ENCODE data around the gene HACL1.
"Not testable (repeated sequence)": the region's sequence is repeated elsewhere in the genome, so short reads cannot be mapped to it uniquely, and the experiment has no call there.

The HACL1 gene

DNA sequence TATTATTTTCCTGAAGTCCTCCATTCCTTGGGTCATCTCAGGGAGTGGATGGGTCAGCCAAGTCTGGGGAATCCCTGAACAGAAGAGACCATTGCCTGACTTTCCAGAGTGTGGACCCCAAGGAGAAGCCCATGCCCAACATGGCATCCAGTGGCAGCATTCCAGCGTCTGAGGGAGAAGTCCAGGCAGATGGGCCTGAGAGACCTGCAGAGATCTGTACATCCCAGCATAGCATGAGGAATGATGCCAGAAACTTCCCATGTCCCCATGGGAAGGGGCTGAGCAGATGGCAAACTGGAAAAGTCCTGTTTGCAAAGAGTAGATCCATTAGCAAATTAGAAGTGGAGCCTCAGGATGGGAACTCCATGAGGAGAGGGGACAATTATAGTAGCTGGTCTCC is 62.3 kb downstream of the HACL1 start:
- no peak overlapping the region for H3K27ac Mint-ChIP-seq
- H3K4me3 Mint-ChIP-seq, result no peak overlapping the region

DNA sequence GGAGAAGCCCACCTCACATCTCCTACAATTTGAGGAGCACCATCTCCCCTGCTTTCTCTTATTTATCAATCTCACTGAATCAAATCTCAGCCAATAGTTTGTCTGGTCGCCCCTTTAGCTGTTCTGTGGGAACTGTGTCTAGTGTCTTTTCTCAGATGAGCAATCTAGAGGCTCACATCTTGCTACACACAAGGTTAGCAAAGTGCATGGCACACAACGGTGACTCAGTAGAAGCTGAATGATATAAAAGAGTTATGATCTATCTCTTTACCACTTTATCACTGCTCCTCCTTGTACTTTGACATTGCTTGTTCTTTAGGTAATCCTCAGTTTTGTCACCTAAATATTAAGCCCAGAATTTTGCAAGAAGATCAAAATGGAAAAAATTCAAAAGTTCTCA is 63.0 kb downstream of the HACL1 start:
- H3K4me1 Mint-ChIP-seq (ENCODE audit: low read depth), result peaks cover 12% of the 10 kb centered on the region
- H3K4me3 Mint-ChIP-seq, result no peak overlapping the region
- no peaks in the 10 kb centered on the region for H3K36me3 Mint-ChIP-seq (ENCODE audit: low read depth)
- no peak overlapping the region for H3K27ac Mint-ChIP-seq
- no peaks in the 10 kb centered on the region for H3K27me3 Mint-ChIP-seq
- no peaks in the 10 kb centered on the region for H3K9me3 Mint-ChIP-seq
- intact Hi-C loops (cut with micrococcal nuclease), result no loop called here

More for the DNA sequence above, 62.3 kb downstream of the HACL1 start:
- Mint-ChIP-seq H3K36me3 (ENCODE audit: low read depth) (no peaks in the 10 kb centered on the region), H3K4me1 (ENCODE audit: low read depth) (peaks cover 12% of the 10 kb centered on the region), H3K27me3 (no peaks in the 10 kb centered on the region), H3K9me3 (no peaks in the 10 kb centered on the region)
- intact Hi-C loops (cut with micrococcal nuclease), result no loop called here

DNA sequence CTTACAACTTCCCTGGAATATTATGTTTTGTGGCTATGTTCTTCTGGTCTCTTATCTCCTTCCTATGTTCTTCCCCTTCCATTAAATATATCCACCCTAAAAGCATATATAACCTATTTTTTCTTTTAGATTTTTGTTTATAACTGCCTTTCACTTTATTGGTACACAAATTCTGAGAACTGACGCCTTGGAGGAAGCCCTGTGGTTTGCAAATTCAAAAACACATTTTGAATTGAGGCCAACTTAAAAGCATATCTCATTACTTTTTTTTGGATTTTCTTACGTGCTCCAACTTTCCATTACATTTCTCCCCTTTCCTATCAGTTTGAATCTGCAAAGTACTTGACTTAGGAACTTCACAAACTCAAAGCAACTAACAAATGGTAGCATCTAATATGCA is 64.5 kb downstream of the HACL1 start:
- Mint-ChIP-seq H3K27ac (no peak overlapping the region), H3K4me1 (ENCODE audit: low read depth) (peaks cover 12% of the 10 kb centered on the region), H3K36me3 (ENCODE audit: low read depth) (no peaks in the 10 kb centered on the region), H3K9me3 (no peaks in the 10 kb centered on the region), H3K4me3 (no peak overlapping the region), H3K27me3 (no peaks in the 10 kb centered on the region)
- intact Hi-C loops (cut with micrococcal nuclease), result no loop called here

DNA sequence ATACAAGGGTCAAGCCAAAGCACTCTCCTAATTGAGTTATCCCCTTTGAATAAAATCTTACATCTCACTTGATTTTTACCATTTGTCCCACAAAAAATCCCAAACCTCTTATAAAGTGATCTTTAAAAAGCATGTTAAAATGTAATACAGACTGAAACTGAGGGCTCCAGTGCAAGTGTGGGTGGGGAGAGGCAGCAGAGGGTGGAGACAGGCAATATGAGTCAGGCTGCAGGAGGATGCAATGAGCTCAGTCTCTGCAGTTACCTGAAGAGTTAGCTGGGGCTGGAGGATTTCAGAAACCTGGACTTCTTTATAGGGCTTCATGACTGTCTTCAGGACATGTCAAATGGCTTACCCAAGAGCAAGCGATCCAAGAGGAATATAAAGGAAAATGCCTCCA is 65.6 kb downstream of the HACL1 start:
- Mint-ChIP-seq H3K4me3 (no peak overlapping the region), H3K9me3 (no peaks in the 10 kb centered on the region), H3K4me1 (ENCODE audit: low read depth) (peaks cover 4% of the 10 kb centered on the region), H3K27ac (no peak overlapping the region), H3K27me3 (no peaks in the 10 kb centered on the region), H3K36me3 (ENCODE audit: low read depth) (no peaks in the 10 kb centered on the region)
- intact Hi-C loops (cut with micrococcal nuclease), result no loop called here

DNA sequence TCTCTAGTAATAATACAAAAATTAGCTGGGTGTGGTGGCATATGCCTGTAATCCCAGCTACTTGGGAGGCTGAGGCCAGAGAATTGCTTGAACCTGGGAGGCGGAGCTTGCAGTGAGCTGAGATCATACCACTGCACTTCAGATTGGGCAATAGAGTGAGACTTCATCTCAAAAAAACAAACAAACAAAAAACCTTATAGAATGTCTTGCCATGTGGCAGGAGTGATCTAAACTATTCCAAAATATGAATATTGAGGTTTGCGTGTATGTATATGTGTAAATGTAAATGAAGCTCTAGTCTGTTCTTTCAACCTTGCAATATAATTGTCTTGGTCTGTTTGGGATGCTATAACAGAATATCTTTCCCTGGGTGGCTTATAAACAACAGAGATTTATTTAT is 68.8 kb downstream of the HACL1 start:
- intact Hi-C loops (cut with micrococcal nuclease); H3K4me3 Mint-ChIP-seq; H3K9me3 Mint-ChIP-seq; H3K27me3 Mint-ChIP-seq; H3K27ac Mint-ChIP-seq; H3K36me3 Mint-ChIP-seq (ENCODE audit: low read depth): not testable (repeated sequence)
- peaks cover 11% of the 10 kb centered on the region for H3K4me1 Mint-ChIP-seq (ENCODE audit: low read depth)

DNA sequence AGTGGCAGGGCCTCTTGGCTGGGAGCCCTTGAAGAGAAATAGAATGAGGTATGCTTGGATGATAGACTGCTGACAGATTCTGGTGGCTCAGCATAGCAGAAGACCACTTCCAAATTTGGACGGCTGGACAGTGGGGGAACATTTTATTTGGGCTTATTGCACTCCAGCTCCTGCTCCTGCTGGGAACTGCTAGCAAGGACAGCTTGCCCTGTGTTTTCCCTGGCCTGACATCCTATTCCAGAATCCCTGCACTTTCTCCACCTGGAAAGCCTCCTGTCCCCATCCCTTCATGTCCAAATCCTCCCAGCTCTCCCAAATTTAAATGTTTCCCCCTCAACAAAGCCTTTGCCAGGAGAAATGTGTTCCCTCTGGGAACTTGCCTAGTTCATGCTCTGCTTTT is 70.0 kb downstream of the HACL1 start:
- peaks cover 6% of the 10 kb centered on the region for H3K4me1 Mint-ChIP-seq (ENCODE audit: low read depth)
- intact Hi-C loops (cut with micrococcal nuclease), result no loop called here

DNA sequence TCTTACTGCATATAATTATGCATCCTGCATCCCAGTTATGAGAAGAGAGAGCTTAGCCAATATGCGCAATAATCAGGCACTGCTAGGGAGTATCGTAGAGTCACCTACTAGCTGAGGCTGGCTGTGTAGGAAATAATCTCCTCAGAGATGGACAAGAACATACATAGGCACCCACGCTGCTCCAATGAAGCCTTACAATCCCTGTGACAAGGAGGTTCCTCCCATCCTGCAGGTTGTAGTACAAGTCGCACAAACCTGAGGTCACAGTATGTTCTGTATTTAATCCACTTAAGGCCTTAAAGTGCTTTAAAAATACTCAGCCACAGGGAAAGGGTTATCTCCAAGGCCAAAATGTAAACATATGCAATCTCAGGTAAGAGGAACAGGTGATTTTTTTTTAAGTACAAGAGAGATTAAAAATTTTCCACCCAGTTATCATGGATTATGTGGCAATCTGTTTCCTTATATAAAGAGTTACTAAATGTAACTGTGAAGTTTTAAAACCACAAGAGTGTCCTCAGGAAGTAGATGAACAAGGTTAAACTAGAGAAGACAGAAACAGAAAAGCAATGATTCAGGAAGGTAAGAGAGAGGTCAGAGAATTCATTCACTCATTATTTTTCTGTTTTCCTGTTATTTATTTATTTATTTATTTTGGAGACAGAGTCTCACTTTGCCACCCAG is 72.4 kb downstream of the HACL1 start:
- Mint-ChIP-seq H3K27me3 (no peaks in the 10 kb centered on the region), H3K4me1 (ENCODE audit: low read depth) (peaks cover 6% of the 10 kb centered on the region), H3K27ac (no peak overlapping the region), H3K4me3 (no peak overlapping the region), H3K9me3 (no peaks in the 10 kb centered on the region), H3K36me3 (ENCODE audit: low read depth) (no peaks in the 10 kb centered on the region)
- intact Hi-C loops (cut with micrococcal nuclease), result no loop called here

More for the DNA sequence above, 70.0 kb downstream of the HACL1 start:
- no peak overlapping the region for H3K4me3 Mint-ChIP-seq
- H3K36me3 Mint-ChIP-seq (ENCODE audit: low read depth), result no peaks in the 10 kb centered on the region
- H3K27ac Mint-ChIP-seq, result no peak overlapping the region
- H3K27me3 Mint-ChIP-seq, result no peaks in the 10 kb centered on the region
- no peaks in the 10 kb centered on the region for H3K9me3 Mint-ChIP-seq

DNA sequence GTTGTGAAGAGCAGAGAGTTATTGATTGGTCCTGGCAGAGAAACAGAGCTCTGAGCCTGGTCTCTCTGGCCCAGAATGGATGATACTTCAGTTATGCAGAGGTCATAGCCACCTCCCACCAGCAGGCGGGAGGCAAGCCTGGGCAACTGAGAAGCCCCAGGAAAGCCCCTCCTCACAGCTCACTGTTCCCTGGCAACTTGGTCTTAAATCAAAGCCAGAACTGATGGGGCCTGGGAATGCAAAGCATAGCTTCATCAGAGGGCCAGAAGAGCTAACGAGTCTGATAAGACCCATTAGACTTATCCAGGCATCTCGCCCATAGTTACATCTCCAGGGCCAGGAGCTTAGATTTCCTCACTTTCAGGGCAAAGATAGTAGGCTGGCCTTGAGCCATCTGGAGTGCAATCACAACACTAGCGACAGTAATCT is 74.3 kb downstream of the HACL1 start:
- no peak overlapping the region for H3K27ac Mint-ChIP-seq
- no peaks in the 10 kb centered on the region for H3K9me3 Mint-ChIP-seq
- peaks cover 6% of the 10 kb centered on the region for H3K4me1 Mint-ChIP-seq (ENCODE audit: low read depth)
- intact Hi-C loops (cut with micrococcal nuclease), result no loop called here
- H3K36me3 Mint-ChIP-seq (ENCODE audit: low read depth), result no peaks in the 10 kb centered on the region
- no peak overlapping the region for H3K4me3 Mint-ChIP-seq
- H3K27me3 Mint-ChIP-seq, result no peaks in the 10 kb centered on the region

DNA sequence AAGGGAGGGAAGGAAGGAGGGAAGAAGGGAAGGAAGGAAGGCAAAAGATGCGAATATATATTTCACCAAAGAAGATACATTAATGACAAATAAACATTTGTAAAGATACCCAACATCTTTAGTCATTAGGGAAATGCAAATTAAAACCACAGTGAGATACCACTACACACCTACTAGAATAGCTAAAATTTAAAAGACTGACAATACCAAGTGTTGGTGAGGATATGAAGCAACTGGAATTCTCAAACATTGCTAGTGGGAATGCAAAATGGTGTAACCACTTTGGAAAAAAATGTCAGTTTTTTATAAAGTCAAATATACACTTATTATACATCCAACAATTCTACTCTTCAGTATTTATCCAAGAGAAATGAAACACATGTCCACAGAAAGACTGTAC is 75.6 kb downstream of the HACL1 start:
- no peaks in the 10 kb centered on the region for H3K36me3 Mint-ChIP-seq (ENCODE audit: low read depth)
- no peak overlapping the region for H3K4me3 Mint-ChIP-seq
- H3K4me1 Mint-ChIP-seq (ENCODE audit: low read depth), result peaks cover 18% of the 10 kb centered on the region
- intact Hi-C loops (cut with micrococcal nuclease), result no loop called here
- no peaks in the 10 kb centered on the region for H3K27me3 Mint-ChIP-seq
- no peak overlapping the region for H3K27ac Mint-ChIP-seq
- no peaks in the 10 kb centered on the region for H3K9me3 Mint-ChIP-seq

DNA sequence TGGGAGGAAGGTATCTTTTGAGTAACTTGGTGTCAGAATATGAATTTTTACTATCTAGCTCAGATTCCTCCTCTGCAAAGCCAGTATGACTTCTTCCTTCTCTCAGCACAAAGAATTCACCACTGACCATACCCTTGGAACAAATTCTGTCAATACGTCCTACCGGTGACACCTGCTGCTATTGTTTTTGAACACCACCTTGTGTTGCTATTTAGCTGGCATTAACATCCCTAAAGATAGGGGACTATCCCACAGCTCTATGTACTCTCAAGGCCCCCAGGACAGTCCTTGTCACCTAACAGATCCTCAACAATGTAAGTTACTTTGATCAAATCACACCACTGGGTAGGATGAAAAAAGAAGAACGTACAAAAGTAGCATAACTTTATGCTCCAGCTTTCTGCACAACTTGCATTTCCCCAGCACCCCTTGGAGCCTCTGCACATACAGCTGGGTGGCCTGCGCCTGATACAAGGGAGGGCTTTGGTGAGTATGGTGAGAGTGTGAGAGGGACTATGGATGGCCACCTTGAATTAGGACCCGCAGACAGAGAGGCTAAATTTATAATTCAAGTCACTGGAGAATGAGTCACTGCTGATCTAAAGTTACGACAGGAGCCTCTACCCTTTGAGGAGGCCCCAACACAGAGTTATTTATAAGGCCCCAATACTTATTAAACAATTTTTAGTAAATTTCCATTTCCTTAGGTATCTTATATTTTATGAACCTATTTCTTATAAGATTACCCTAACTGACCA is 77.5 kb downstream of the HACL1 start:
- H3K9me3 Mint-ChIP-seq, result no peaks in the 10 kb centered on the region
- intact Hi-C loops (cut with micrococcal nuclease), result no loop called here
- H3K4me3 Mint-ChIP-seq, result no peak overlapping the region
- no peaks in the 10 kb centered on the region for H3K36me3 Mint-ChIP-seq (ENCODE audit: low read depth)
- no peak overlapping the region for H3K27ac Mint-ChIP-seq
- H3K4me1 Mint-ChIP-seq (ENCODE audit: low read depth), result peaks cover 21% of the 10 kb centered on the region
- no peaks in the 10 kb centered on the region for H3K27me3 Mint-ChIP-seq

DNA sequence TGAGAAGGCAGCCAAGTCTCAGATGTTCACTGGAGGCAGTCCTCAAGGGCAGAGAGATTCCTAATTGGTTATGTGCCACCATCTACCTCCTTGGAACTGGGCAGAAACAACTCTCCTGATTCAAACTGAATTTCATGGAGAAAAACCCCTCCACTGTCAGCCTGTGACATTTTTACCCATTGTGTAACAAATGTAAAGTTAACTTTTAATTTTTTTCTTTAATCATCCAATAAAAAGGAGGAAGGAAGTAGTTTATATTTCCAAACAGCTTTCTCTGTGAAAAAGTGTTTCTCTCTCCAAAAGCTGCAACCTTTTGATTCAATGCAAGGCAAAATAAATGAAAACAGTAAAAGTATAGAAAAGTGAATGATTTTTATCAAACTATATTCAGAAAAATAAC is 79.4 kb downstream of the HACL1 start:
- Mint-ChIP-seq H3K9me3 (no peaks in the 10 kb centered on the region), H3K36me3 (ENCODE audit: low read depth) (no peaks in the 10 kb centered on the region), H3K27me3 (no peaks in the 10 kb centered on the region), H3K27ac (no peak overlapping the region), H3K4me3 (no peak overlapping the region), H3K4me1 (ENCODE audit: low read depth) (peaks cover 24% of the 10 kb centered on the region)
- intact Hi-C loops (cut with micrococcal nuclease), result no loop called here

DNA sequence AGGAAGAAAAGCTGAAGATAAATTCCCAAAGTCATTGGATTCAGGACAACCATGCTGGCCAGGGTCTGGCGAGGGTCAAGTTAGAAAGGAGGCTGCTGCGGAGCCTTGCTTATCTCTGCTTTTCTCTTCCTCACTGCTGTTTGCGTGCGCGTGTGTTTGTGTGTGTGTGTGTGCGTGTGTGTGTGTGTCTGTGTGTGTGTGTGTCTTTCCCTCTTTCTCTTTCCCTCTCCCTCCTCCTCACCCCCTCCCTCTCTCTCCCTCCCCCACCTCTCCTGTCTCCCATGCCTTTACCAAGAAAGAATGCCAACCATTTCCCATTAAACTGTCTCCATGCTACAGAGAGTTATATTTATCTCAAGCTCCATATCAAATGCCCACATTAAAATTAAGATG is 79.8 kb downstream of the HACL1 start, which contains the start of gene COLQ:
Gene COLQ (minus strand): TSS at position 134 of the 393 bp plus-strand sequence. CDS start 81 bp downstream, at position 53.
- no peaks in the 10 kb centered on the region for H3K9me3 Mint-ChIP-seq
- H3K36me3 Mint-ChIP-seq (ENCODE audit: low read depth), result no peaks in the 10 kb centered on the region
- no peak within 1 kb of the TSS for H3K4me3 Mint-ChIP-seq
- intact Hi-C loops (cut with micrococcal nuclease), result no loop called here
- no peaks in the 10 kb centered on the region for H3K27me3 Mint-ChIP-seq
- H3K4me1 Mint-ChIP-seq (ENCODE audit: low read depth), result peaks cover 28% of the 10 kb centered on the region
- no peak within 1 kb of the TSS for H3K27ac Mint-ChIP-seq

DNA sequence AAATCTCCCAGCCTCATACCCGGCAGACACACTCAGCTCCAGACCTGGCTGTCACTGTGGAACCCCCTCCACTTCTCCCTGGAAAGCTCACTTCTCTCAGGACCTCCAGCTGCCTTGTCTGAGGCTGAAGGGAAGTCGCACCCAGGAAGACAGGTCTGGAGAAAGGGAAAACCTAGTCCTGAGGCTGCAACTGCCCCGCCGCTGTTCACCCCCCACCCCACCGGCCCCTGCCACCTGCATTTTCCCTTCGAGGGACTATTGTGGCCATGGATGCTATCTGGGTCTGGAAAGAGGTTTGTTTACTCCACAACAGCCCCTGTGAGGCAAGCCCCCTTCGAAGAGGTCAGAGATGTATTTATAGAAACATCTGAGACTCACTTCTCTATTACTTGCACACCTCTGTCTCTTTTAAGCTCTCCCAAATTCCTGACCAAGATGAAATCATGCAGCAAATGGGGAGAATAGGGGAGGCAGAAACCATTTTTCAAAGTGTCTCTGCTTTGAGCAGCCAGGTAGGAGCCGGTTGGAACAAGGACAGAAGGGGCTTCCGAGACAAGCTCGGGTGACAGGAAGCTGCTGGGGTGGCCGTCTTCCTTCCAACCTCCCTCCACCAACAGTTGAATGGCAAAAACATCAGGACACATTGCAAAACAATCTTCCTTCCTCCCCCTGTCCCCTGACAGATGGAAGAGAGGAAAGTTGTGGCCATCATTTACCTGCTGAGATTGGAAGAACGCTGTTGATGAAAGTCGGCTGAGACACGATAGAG is 80.4 kb downstream of the HACL1 start:
- H3K27ac Mint-ChIP-seq, result no peak overlapping the region
- no peak overlapping the region for H3K4me3 Mint-ChIP-seq
- intact Hi-C loops (cut with micrococcal nuclease), result no loop called here

DNA sequence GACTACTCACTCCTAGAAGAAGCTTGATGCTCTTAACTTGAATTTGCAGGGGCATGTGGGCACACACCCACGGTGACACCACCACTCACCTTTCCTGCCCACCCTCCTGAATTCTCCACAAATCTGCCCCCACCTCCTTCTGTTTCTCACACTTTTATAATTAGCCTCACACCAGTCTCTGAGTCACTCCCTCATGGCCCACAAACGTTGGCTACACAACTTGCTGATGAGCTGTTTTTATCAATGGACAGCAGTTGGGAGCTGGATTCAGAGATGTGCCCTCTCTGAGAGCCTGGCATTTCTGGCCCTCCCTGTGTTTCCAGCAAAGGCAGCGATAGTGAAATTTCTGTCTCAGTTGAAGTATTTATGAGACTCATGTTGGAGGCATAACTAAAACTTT is 81.2 kb downstream of the HACL1 start:
- Mint-ChIP-seq H3K27me3 (no peaks in the 10 kb centered on the region), H3K9me3 (no peaks in the 10 kb centered on the region), H3K27ac (no peak overlapping the region), H3K4me1 (ENCODE audit: low read depth) (peaks cover 28% of the 10 kb centered on the region), H3K4me3 (no peak overlapping the region), H3K36me3 (ENCODE audit: low read depth) (no peaks in the 10 kb centered on the region)
- intact Hi-C loops (cut with micrococcal nuclease), result no loop called here

More for the DNA sequence above, 80.4 kb downstream of the HACL1 start:
- no peaks in the 10 kb centered on the region for H3K36me3 Mint-ChIP-seq (ENCODE audit: low read depth)
- H3K4me1 Mint-ChIP-seq (ENCODE audit: low read depth), result peaks cover 28% of the 10 kb centered on the region
- H3K27me3 Mint-ChIP-seq, result no peaks in the 10 kb centered on the region
- no peaks in the 10 kb centered on the region for H3K9me3 Mint-ChIP-seq

Data from dendritic cell treated with granulocyte-macrophage colony-stimulating factor and Interleukin-4, amounts not matched to agents 40 ng/mL and 50 ng/mL, for 4 days (primary cell).